Activated T-cell treated with anti-CD3 and anti-CD28 coated beads, Interleukin-2, amount 50 U/mL, for 48 hours (primary cell): ENCODE data around the gene TMA7.
"Not testable (repeated sequence)": the region's sequence is repeated elsewhere in the genome, so short reads cannot be mapped to it uniquely, and the experiment has no call there.

Source experiments
- DNase-seq, 2 experiments: peaks; one replicate each; pipeline ENCODE4 v3.0.0-alpha.2; 2020

The TMA7 gene

GRCh38 chr3:48470286-48470685, 30.2 kb downstream of the TMA7 start:
- DNase-seq, result no peak

- DNase-seq, result no peak
Measured at GRCh38 chr3:48472673-48472922, 32.5 kb downstream of the TMA7 start.

GRCh38 chr3:48472923-48473616, 33.0 kb downstream of the TMA7 start:
- peak; percentile 94 to 95 for DNase-seq

- DNase-seq, result no peak
Measured at GRCh38 chr3:48473617-48473952, 33.5 kb downstream of the TMA7 start.

GRCh38 chr3:48474031-48474430, 34.0 kb downstream of the TMA7 start:
- not testable (repeated sequence) for DNase-seq

GRCh38 chr3:48474619-48475018, 34.6 kb downstream of the TMA7 start:
- no peak for DNase-seq

- DNase-seq, result no peak
Measured at GRCh38 chr3:48475188-48475587, 35.1 kb downstream of the TMA7 start.

GRCh38 chr3:48476426-48477053, 36.5 kb downstream of the TMA7 start:
- DNase-seq, result no peak

GRCh38 chr3:48477959-48478520, 38.0 kb downstream of the TMA7 start:
- DNase-seq, result no peak

- DNase-seq, result peak; percentile 66 to 68
Measured at GRCh38 chr3:48478626-48479555, 38.8 kb downstream of the TMA7 start.

GRCh38 chr3:48480891-48481290, 40.8 kb downstream of the TMA7 start:
- not testable (repeated sequence) for DNase-seq

GRCh38 chr3:48482822-48483221, 42.8 kb downstream of the TMA7 start:
- not testable (repeated sequence) for DNase-seq

GRCh38 chr3:48486952-48487351, 46.9 kb downstream of the TMA7 start:
- DNase-seq, result no peak

- no peak for DNase-seq
Measured at GRCh38 chr3:48492461-48493202, 52.6 kb downstream of the TMA7 start.

- no peak for DNase-seq
Measured at GRCh38 chr3:48493203-48493501, 53.1 kb downstream of the TMA7 start.
